ENCODE measurements around the gene FNDC3B. TPM values are rescaled to one million over a fixed set of nuclear protein-coding genes. Genes with fewer than 3 reads are reported as not detected.

Gene FNDC3B
- total RNA-seq, 1 donor from 2014 or later: 54.9 TPM

GRCh38 chr3:172410702-172411477, 371.5 kb downstream of the FNDC3B start:
- H3K4me3 ChIP-seq: no peak overlapping the region
- H3K9me3 ChIP-seq: no peaks in the 10 kb centered on the region
- TF ChIP-seq CTCF (IDR thresholded peaks at IDR 0.05): no peak
- no peak for DNase-seq (ENCODE audit: low spot score in 2 of 2)
- H3K27ac ChIP-seq: no peak overlapping the region
- H3K4me1 ChIP-seq: no peaks in the 10 kb centered on the region
- H3K27me3 ChIP-seq: no peaks in the 10 kb centered on the region
- no peaks in the 10 kb centered on the region for H3K36me3 ChIP-seq
- intact Hi-C loops (cut with DNase I): no loop called here

GRCh38 chr3:172411478-172411947, 372.1 kb downstream of the FNDC3B start:
- no peaks in the 10 kb centered on the region for H3K9me3 ChIP-seq
- no peaks in the 10 kb centered on the region for H3K4me1 ChIP-seq
- H3K27me3 ChIP-seq: no peaks in the 10 kb centered on the region
- no peak overlapping the region for H3K4me3 ChIP-seq
- no peak overlapping the region for H3K27ac ChIP-seq
- no peaks in the 10 kb centered on the region for H3K36me3 ChIP-seq
- no peak for TF ChIP-seq CTCF (IDR thresholded peaks at IDR 0.05)
- intact Hi-C loops (cut with DNase I): no loop called here
- no peak for DNase-seq (ENCODE audit: low spot score in 2 of 2)

GRCh38 chr3:172415323-172415722, 375.9 kb downstream of the FNDC3B start:
- Histone ChIP-seq H3K27me3 (no peaks in the 10 kb centered on the region), H3K4me3 (no peak overlapping the region), H3K4me1 (no peaks in the 10 kb centered on the region), H3K27ac (no peak overlapping the region), H3K9me3 (peaks cover 0 to 4% of the 10 kb centered on the region in 2 donors), H3K36me3 (no peaks in the 10 kb centered on the region)
- no peak for TF ChIP-seq CTCF (IDR thresholded peaks at IDR 0.05)
- no peak for DNase-seq (ENCODE audit: low spot score in 2 of 2)
- intact Hi-C loops (cut with DNase I): no loop called here

- Histone ChIP-seq H3K4me1 (no peaks in the 10 kb centered on the region), H3K4me3 (no peak overlapping the region), H3K27ac (no peak overlapping the region), H3K36me3 (no peaks in the 10 kb centered on the region), H3K9me3 (no peaks in the 10 kb centered on the region), H3K27me3 (no peaks in the 10 kb centered on the region)
- DNase-seq (ENCODE audit: low spot score in 2 of 2): no peak
- no peak for TF ChIP-seq CTCF (IDR thresholded peaks at IDR 0.05)
- intact Hi-C loops (cut with DNase I): no loop called here
Observed at GRCh38 chr3:172437713-172438112, 398.3 kb downstream of the FNDC3B start.

- TF ChIP-seq CTCF (IDR thresholded peaks at IDR 0.05): no peak
Observed at GRCh38 chr3:172438186-172438585, 398.8 kb downstream of the FNDC3B start.

More at GRCh38 chr3:172438186-172438585, 398.8 kb downstream of the FNDC3B start:
- intact Hi-C loops (cut with DNase I): no loop called here
- Histone ChIP-seq H3K9me3 (no peaks in the 10 kb centered on the region), H3K4me1 (no peaks in the 10 kb centered on the region), H3K36me3 (no peaks in the 10 kb centered on the region), H3K27ac (no peak overlapping the region), H3K4me3 (no peak overlapping the region), H3K27me3 (no peaks in the 10 kb centered on the region)
- no peak for DNase-seq (ENCODE audit: low spot score in 2 of 2)

All from ascending aorta (tissue), 2 donors.